HG02884 (cell line): ENCODE measurements around the gene DGKB.

ENCODE experiments used
- ATAC-seq: cut with Tn5 transposase; IDR thresholded peaks from one replicate; pipeline ENCODE4 v1.9.1; 2021; ENCODE audit warnings: mild to moderate bottlenecking, moderate library complexity; ENCODE audit not compliant: unreplicated experiment

Gene DGKB

GRCh38 chr7:14179781-14180180 lies 722.8 kb downstream of the DGKB start:
- no peak for ATAC-seq

GRCh38 chr7:14177876-14178275 lies 724.7 kb downstream of the DGKB start:
- no peak for ATAC-seq

- no peak for ATAC-seq
These were observed 731.7 kb downstream of the DGKB start for GRCh38 chr7:14170872-14171271.

- ATAC-seq: no peak
These were observed 744.4 kb downstream of the DGKB start for GRCh38 chr7:14158111-14158510.

- no peak for ATAC-seq
These were observed 746.1 kb downstream of the DGKB start for GRCh38 chr7:14156436-14156835.

GRCh38 chr7:14148974-14149373 lies 753.6 kb downstream of the DGKB start:
- ATAC-seq: no peak

GRCh38 chr7:14147532-14147931 lies 755.0 kb downstream of the DGKB start:
- ATAC-seq: no peak

- no peak for ATAC-seq
These were observed 758.0 kb downstream of the DGKB start for GRCh38 chr7:14144538-14144937.

GRCh38 chr7:14144109-14144508 lies 758.4 kb downstream of the DGKB start:
- ATAC-seq: no peak

- ATAC-seq: no peak
These were observed 764.9 kb downstream of the DGKB start for GRCh38 chr7:14137676-14138075.

GRCh38 chr7:14133752-14134151 lies 768.8 kb downstream of the DGKB start:
- ATAC-seq: no peak

GRCh38 chr7:14125998-14126397 lies 776.6 kb downstream of the DGKB start:
- no peak for ATAC-seq

- ATAC-seq: no peak
These were observed 777.8 kb downstream of the DGKB start for GRCh38 chr7:14124716-14125115.

- ATAC-seq: no peak
These were observed 778.6 kb downstream of the DGKB start for GRCh38 chr7:14123923-14124322.

- ATAC-seq: no peak
These were observed 786.9 kb downstream of the DGKB start for GRCh38 chr7:14115701-14116100.

GRCh38 chr7:14104861-14105260 lies 797.7 kb downstream of the DGKB start:
- no peak for ATAC-seq

GRCh38 chr7:14096159-14096558 lies 806.4 kb downstream of the DGKB start:
- no peak for ATAC-seq

- ATAC-seq: no peak
These were observed 807.2 kb downstream of the DGKB start for GRCh38 chr7:14095233-14095950.
